NCI-H510A (cell line): ENCODE measurements around the gene KLLN.
"Not testable (repeated sequence)": the region's sequence is repeated elsewhere in the genome, so short reads cannot be mapped to it uniquely, and the experiment has no call there.

ENCODE experiments used
- DNase-seq: peaks from one replicate; lab custom pipeline; 2025; lab: John Stamatoyannopoulos, UW

The KLLN gene

GRCh38 chr10:87866412-87866974, 3.2 kb upstream of the KLLN start:
- DNase-seq: no peak

DNA sequence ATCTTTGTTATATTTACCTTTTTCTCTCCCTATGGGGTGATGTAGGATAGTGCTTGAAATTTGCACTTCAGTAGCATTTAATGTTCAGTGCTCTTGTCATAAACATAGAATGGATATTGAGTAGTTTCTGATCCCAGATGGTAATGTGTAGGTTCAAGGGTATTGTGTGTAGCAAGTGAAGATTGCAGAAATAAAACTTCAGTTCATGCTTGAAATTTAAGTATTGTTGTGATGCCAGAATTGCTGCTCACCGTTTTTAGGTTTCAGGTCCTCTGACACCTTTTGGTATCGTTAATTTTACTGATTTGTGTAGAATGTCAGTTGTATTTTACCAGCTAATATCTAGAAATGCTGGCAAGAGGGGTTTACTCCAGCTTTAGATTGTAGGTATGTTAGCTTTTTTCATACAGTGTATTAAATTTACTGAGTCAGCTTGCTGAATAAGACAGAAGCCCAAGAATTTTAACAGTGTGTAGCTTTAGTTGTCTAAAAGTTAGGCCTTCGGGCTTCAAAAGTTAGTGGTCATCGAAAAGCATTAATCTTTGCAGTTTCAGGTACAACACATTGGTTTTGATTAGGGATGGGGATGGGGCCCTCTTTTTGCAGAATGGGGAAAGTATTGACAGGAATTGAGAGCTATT, 2.0 kb upstream of the KLLN start:
- no peak for DNase-seq

DNA sequence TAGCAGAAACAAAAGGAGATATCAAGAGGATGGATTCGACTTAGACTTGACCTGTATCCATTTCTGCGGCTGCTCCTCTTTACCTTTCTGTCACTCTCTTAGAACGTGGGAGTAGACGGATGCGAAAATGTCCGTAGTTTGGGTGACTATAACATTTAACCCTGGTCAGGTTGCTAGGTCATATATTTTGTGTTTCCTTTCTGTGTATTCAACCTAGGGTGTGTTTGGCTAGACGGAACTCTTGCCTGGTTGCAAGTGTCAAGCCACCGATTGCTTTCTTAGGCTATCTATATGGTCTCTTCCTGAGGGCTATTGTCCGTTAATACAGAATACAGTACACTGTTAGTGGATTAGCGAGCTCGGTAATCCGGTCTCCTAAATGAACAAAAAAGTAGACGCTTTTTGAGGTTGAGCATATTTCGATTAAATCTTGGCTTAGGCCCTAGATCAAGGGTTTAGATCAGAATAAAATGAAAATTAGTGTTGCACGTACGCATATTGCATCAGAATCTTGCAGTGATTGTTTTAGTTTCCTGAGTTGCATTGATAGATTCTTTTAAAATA, 1.2 kb upstream of the KLLN start:
- no peak for DNase-seq

DNA sequence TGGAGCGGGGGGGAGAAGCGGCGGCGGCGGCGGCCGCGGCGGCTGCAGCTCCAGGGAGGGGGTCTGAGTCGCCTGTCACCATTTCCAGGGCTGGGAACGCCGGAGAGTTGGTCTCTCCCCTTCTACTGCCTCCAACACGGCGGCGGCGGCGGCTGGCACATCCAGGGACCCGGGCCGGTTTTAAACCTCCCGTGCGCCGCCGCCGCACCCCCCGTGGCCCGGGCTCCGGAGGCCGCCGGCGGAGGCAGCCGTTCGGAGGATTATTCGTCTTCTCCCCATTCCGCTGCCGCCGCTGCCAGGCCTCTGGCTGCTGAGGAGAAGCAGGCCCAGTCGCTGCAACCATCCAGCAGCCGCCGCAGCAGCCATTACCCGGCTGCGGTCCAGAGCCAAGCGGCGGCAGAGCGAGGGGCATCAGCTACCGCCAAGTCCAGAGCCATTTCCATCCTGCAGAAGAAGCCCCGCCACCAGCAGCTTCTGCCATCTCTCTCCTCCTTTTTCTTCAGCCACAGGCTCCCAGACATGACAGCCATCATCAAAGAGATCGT, 690 bp upstream of the KLLN start:
- not testable (repeated sequence) for DNase-seq

DNA sequence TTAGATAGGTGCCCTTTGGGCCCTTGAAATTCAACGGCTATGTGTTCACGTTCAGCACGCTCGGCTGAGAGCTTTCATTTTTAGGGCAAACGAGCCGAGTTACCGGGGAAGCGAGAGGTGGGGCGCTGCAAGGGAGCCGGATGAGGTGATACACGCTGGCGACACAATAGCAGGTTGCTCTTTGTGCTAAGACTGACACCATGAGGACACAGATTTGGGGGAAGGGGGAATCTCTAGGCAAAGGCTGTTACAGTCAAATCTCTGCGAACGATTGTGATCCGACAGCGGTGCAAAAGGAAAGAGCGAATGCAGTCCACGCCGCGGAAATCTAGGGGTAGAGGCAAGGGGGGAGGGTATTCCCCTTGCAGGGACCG, 667 bp downstream of the KLLN start:
- DNase-seq: no peak

GRCh38 chr10:87861953-87862678, 1.2 kb downstream of the KLLN start:
- peak; percentile 89 for DNase-seq

GRCh38 chr10:87861566-87861952, 1.8 kb downstream of the KLLN start:
- DNase-seq: no peak

DNA sequence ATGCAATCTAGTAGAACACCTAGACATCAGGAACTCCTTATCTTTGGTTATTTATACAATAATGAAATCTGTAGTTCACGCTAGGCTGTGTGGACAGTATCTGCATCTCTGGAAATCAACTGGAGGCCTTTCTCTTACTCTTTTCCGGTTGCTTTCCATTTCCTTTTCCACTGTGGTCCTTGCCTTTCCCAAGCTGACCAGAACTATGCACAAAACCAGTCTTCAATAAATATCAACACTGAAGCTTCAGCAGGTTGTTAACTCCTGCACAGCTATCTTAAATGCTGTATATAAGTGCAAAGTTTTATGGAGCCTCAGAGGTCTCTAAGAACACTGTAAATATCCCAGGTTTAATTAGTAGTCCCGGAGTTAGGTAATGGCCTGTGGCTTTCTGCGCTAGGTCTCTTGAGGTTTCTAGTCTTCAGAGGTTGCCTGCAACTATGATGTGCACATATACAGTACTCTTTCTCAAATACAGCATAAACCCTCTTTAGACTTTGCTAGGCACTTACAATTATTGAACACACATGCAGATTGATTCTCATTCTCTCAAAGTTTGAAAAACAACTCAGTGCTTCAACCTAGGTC, 2.4 kb downstream of the KLLN start:
- no peak for DNase-seq

DNA sequence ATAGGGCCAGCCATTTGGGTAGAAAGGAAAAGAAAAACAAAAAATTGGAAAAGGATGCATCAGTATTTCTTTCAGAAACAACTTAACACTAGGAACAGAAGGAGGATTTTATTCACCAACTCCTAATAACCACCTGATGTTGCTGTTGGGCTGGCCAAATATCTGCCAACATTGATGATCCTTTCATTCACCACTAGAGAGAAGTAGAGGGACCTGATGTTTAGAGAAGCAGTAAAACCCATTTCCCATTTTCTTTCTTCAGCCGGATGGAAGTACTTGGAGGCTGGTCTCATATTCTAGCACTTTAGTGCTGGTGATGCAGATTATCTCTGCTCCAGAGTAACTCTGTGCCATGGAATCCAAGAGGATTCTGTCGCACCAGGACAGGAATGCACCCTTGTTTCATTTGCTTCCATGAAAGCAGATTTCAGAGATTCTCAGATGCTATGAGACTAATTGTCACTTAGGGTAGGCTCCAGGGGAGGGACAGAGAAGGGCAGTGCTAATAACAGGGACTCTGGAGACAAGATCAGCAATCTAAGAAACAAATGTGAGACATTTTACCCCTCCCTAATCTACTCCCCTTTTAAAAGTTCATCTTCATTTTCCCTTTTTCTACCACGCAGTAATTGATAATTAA, 3.1 kb downstream of the KLLN start:
- peak; percentile 19 for DNase-seq

DNA sequence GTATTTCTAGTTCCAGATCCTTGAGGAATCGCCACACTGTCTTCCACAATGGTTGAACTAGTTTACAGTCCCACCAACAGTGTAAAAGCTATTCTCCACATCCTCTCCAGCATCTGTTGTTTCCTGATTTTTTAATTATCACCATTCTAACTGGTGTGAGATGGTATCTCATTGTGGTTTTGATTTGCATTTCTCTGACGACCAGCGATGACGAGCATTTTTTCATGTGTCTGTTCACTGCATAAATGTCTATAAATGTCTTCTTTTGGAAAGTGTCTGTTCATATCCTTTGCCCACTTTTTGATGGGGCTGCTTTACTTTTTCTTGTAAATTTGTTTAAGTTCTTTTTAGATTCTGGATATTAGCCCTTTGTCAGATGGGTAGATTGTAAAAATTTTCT, 7.7 kb downstream of the KLLN start:
- DNase-seq: not testable (repeated sequence)

DNA sequence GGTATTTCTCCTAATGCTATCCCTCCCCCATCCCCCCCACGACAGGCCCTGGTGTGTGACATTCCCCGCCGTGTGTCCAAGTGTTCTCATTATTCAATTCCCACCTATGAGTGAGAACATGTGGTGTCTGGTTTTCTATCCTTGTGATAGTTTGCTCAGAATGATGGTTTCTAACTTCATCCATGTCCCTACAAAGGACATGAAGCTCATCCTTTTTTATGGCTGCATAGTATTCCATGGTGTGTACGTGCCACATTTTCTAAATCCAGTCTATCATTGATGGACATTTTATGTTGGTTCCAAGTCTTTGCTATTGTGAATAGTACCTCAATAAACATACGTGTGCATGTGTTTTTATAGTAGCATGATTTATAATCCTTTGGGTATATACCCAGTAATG, 8.1 kb downstream of the KLLN start:
- not testable (repeated sequence) for DNase-seq

GRCh38 chr10:87852089-87852488, 11.2 kb downstream of the KLLN start:
- DNase-seq: no peak

- DNase-seq: no peak
These were observed 12.6 kb downstream of the KLLN start for GRCh38 chr10:87850742-87851205.

- no peak for DNase-seq
These were observed 14.3 kb downstream of the KLLN start for GRCh38 chr10:87849001-87849400.

DNA sequence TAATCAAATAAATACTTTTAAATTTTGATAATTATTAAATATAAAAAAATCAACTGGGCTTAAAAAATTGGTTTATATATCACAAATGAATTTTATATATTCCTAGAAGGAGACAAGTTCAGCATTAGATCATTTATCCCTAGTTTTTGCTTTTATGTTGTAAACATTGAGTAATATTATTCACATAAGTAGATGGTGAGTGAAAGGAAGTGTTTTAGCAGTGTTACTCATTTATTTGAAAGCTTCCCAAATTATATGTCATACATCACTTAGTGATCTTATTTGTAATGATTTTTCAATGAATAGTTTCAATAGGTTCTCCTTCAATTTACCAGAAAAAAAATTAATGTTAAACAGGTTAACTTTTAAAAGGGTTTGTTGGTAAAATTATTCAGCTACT, 15.8 kb downstream of the KLLN start:
- no peak for DNase-seq

GRCh38 chr10:87846711-87847110, 16.6 kb downstream of the KLLN start:
- not testable (repeated sequence) for DNase-seq

DNA sequence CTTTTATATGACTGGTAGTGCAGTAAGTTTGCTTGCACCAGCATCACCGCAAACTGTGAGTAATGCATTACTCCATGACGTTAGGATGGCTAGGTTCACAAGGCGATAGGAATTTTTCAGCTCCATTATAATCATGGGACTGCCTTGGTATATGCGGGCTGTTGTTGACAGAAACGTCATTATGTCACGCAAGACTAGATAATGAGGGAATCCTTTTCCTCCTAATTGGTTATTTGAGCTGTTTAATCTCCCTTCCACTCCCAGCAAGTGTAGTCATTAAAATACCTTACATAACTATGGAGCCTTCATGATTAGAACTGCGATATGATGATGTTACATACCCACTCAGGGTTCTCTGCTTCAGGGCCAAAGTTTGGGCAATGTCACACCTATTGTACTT, 17.3 kb downstream of the KLLN start:
- DNase-seq: no peak

- no peak for DNase-seq
These were observed 17.7 kb downstream of the KLLN start for GRCh38 chr10:87845624-87845998.

DNA sequence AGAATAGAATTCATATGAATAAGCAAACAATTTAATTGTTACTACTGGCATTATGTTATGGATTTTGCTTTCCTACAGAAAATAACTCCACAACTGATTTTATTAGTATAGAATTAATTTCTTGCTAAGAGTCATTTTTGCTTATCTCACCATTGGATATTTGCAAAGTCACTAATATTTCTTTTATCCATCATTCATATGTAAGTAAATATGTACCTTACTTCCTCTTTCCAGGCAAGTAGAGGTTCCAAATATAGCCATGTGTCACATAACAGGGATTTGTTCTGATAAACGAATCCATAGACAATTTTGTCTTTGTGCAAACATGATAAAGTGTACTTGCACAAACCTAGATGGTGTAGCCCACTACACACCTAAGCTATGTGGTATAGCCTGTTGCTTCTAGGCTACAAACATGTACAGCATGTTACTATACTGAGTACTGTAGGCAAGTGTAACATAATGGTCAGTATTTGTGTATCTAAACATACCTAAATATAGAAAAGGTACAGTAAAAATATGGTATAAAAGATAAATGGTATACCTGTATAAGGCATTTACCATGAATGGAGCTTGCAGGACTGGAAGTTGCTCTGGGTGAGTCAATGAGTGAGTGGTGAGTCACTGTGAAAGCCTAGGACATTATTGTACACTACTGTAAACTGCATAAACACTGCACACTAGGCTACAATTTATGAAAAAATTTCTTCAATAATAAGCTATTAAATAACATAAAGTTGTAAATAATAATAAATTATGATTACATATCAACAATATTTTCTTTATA, 18.3 kb downstream of the KLLN start:
- DNase-seq: no peak

DNA sequence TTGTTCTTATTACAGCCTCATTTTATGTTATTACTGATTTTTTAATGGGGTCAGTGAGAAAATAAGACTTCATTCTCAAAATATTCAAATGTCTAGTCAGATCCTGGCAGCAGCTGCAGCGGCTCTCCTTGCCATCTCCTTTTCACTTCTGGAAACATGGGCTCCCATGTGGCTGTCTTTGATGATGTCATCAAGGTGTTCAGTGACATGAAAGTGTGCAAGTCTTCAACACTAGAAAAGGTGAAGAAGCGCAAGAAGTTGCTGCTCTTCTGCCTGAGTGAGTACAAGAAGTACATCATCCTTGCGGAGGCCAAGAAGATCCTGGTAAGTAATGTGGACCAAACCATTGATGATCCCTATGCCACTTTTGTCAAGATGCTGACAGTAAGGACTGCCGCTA, 19.6 kb downstream of the KLLN start:
- DNase-seq: no peak
